Breast epithelium (tissue), 3 donors: ENCODE results near the gene AQP5.

Experiments used
- CTCF ChIP-seq, 3 donors: fragments of 450-650 bp; IDR thresholded peaks; one replicate each; pipeline ENCODE4 v1.5.1; 2016 to 2017; ENCODE audit warnings: antibody characterized with exemption in 3 of 3, mild to moderate bottlenecking in 3 of 3, moderate library complexity in 3 of 3
- POLR2A ChIP-seq: fragments of 450-650 bp; IDR thresholded peaks from one replicate; pipeline ENCODE4 v1.6.1; 2016; ENCODE audit warnings: antibody characterized with exemption, mild to moderate bottlenecking, moderate library complexity
- POLR2AphosphoS5 ChIP-seq, 3 donors: sonication (generic); formaldehyde crosslinking; IDR thresholded peaks; one replicate each; pipeline ENCODE4 v1.6.1; 2017; ENCODE audit warnings: antibody characterized with exemption in 3 of 3

- no peak for TF ChIP-seq CTCF (IDR thresholded peaks at IDR 0.05)
- TF ChIP-seq POLR2AphosphoS5 (IDR thresholded peaks at IDR 0.05): no peak
- TF ChIP-seq POLR2A: no peak
Observed at GRCh38 chr12:49952391-49953055, 9.1 kb upstream of the AQP5 start.
